Neuronal stem cell (in vitro differentiated cells): ENCODE data around the gene XKR8.

ENCODE experiments used
- DNase-seq: peaks from one replicate; pipeline ENCODE4 v3.0.0-alpha.2; 2013; ENCODE audit warnings: low spot score
- H2AFZ ChIP-seq: one replicate; pipeline ENCODE4 v1.6.1; 2013; ENCODE audit warnings: mild to moderate bottlenecking, low read length, inconsistent platforms
- H2AK5ac ChIP-seq: 2 replicates; pipeline ENCODE4 v1.6.1; 2013; ENCODE audit warnings: low read depth, mild to moderate bottlenecking, inconsistent platforms, low read length, moderate library complexity, mixed read lengths
- H2BK120ac ChIP-seq: 2 replicates; pipeline ENCODE4 v1.6.1; 2013; ENCODE audit warnings: low read depth, mild to moderate bottlenecking, inconsistent platforms, low read length, moderate library complexity, mixed read lengths
- H2BK12ac ChIP-seq: one replicate; pipeline ENCODE4 v1.6.1; 2013; ENCODE audit warnings: low read length, inconsistent platforms
- H2BK15ac ChIP-seq: 2 replicates; pipeline ENCODE4 v1.6.1; 2013; ENCODE audit warnings: mild to moderate bottlenecking, low read length, inconsistent platforms, mixed read lengths
- H2BK5ac ChIP-seq: one replicate; pipeline ENCODE4 v1.6.1; 2013; ENCODE audit warnings: inconsistent platforms, mild to moderate bottlenecking, low read length, moderate library complexity
- H3K14ac ChIP-seq: one replicate; pipeline ENCODE4 v1.6.1; 2013; ENCODE audit warnings: low read length, inconsistent platforms
- H3K18ac ChIP-seq: 2 replicates; pipeline ENCODE4 v1.6.1; 2013; ENCODE audit warnings: low read length, inconsistent platforms
- H3K23ac ChIP-seq: 2 replicates; pipeline ENCODE4 v1.6.1; 2013; ENCODE audit warnings: low read depth, mild to moderate bottlenecking, mixed read lengths, low read length, inconsistent platforms; ENCODE audit not compliant: poor library complexity
- H3K27ac ChIP-seq: replicated peaks from 3 replicates; pipeline ENCODE4 v1.5.1; 2013; ENCODE audit warnings: low read length, inconsistent platforms
- H3K27me3 ChIP-seq, 3 experiments: 2 replicates each; pipeline ENCODE4 v1.6.1; 2013; ENCODE audit warnings: low read length in 3 of 3, mild to moderate bottlenecking in 2 of 3, inconsistent platforms in 1 of 3, low read depth in 1 of 3, mixed read lengths in 1 of 3, moderate library complexity in 1 of 3; ENCODE audit not compliant: control insufficient read depth in 3 of 3, insufficient read depth in 3 of 3
- H3K36me3 ChIP-seq, 2 donors: replicated peaks in 1 of 2; 2 replicates each; pipeline ENCODE4 v1.6.1; 2013; ENCODE audit warnings: low read length in 2 of 2; ENCODE audit not compliant: control insufficient read depth in 2 of 2, insufficient read depth in 2 of 2
- H3K4ac ChIP-seq: 2 replicates; pipeline ENCODE4 v1.6.1; 2013; ENCODE audit warnings: inconsistent platforms, mild to moderate bottlenecking, low read length, moderate library complexity
- H3K4me1 ChIP-seq, 2 donors: 1 replicate in 1 of 2; 2 replicates in 1 of 2; pipeline ENCODE4 v1.6.1; 2013; ENCODE audit warnings: low read length in 2 of 2, low read depth in 1 of 2; ENCODE audit not compliant: control insufficient read depth in 2 of 2, insufficient read depth in 1 of 2
- H3K4me2 ChIP-seq: one replicate; pipeline ENCODE4 v1.6.1; 2013; ENCODE audit warnings: mild to moderate bottlenecking, low read length, inconsistent platforms; ENCODE audit not compliant: insufficient read depth, poor library complexity, severe bottlenecking
- H3K4me3 ChIP-seq, 2 donors: 2 replicates each; pipeline ENCODE4 v1.5.1; 2013; ENCODE audit warnings: low read length in 2 of 2, mild to moderate bottlenecking in 2 of 2, inconsistent platforms in 1 of 2, moderate library complexity in 1 of 2
- H3K79me1 ChIP-seq: one replicate; pipeline ENCODE4 v1.6.1; 2013; ENCODE audit warnings: low read depth, mild to moderate bottlenecking, inconsistent platforms, low read length, moderate library complexity
- H3K9ac ChIP-seq: one replicate; pipeline ENCODE4 v1.6.1; 2013; ENCODE audit warnings: mild to moderate bottlenecking, low read depth, low read length, inconsistent platforms; ENCODE audit not compliant: poor library complexity
- H3K9me3 ChIP-seq, 2 donors: replicated peaks in 1 of 2; 2 replicates each; pipeline versions ENCODE3 to v1.6.1; 2013; ENCODE audit warnings: low read length in 2 of 2, mild to moderate bottlenecking in 2 of 2, inconsistent platforms in 1 of 2, low read depth in 1 of 2, mixed read lengths in 1 of 2, moderate library complexity in 1 of 2; ENCODE audit not compliant: control insufficient read depth in 2 of 2, insufficient read depth in 1 of 2
- H4K8ac ChIP-seq: one replicate; pipeline ENCODE4 v1.6.1; 2013; ENCODE audit warnings: low read depth, mild to moderate bottlenecking, inconsistent platforms, low read length, moderate library complexity
- H4K91ac ChIP-seq: one replicate; pipeline ENCODE4 v1.6.1; 2013; ENCODE audit warnings: low read length, low read depth, mild to moderate bottlenecking, inconsistent platforms; ENCODE audit not compliant: poor library complexity
- WGBS, 2 donors: extraction: QIAGEN DNeasy Blood & Tissue Kit; methylation state at CpG; one replicate each; pipeline ENCODE4 v1.1.7; 2013; ENCODE audit warnings: missing lambda C conversion rate in 2 of 2, mixed read lengths in 1 of 2; ENCODE audit not compliant: insufficient read length in 2 of 2, insufficient replicate concordance in 1 of 2; ENCODE audit errors: extremely low coverage in 2 of 2; 5-methylcytosine and 5-hydroxymethylcytosine counted together

The XKR8 gene

DNA sequence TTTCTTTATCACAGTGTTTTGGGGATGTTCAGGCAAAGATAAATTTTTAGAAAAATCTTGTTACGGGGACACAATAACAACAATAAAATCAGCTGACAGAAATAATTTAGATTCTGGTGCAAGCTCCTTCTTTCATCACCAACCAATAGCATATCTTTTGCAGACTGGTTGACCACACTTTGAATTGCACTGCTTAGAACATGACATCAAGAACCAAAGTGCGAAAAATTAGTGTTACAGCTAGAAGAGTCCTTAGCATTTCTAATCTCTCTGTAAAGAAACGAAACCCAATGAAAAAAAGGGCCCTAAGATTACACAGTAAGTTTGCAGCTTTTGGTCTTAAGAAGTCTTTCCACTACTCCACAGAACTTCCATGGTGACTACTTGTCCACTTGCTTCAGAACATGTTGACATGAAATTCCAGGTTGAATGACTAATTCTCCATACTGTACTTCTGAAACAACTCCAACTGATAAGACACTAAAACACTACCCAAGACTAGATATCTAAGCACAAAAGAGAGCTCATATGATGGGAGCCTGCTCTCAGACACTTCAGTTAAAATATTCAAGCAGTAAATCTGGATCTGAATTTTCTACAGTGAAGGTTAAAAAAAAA is 31.3 kb downstream of the XKR8 start:
- no CpG with 5 or more reads among the region's 3 CpGs for whole genome bisulfite sequencing, 2 donors

DNA sequence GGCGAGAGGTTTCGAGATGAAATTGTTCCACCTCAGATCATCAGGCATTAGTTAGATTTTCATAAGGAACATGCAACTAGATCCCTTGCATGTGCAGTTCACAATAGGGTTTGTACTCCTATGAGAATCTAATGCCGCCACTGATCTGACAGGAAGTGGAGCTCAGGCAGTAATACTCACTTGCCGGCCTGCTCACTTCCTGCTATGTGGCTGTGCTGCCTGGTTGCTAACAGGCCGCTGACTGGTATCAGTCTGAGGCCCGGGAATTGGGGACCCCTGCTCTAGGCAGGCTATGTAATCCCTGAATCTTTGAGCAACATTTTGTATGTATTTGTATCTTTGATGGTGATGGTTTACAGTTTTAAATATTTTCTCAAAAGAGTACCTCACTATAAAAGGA is 32.5 kb downstream of the XKR8 start:
- H3K9ac ChIP-seq = no peak overlapping the region
- no peak overlapping the region for H3K18ac ChIP-seq
- no peak overlapping the region for H3K23ac ChIP-seq
- no peak overlapping the region for H2BK120ac ChIP-seq
- no peak overlapping the region for H3K4ac ChIP-seq
- H4K8ac ChIP-seq = no peak overlapping the region
- H3K79me1 ChIP-seq = peaks cover 1% of the 10 kb centered on the region
- H3K4me2 ChIP-seq = no peak overlapping the region
- peaks cover 27 to 98% of the 10 kb centered on the region in 2 donors for H3K36me3 ChIP-seq
- H3K27ac ChIP-seq = no peak overlapping the region
- H2BK5ac ChIP-seq = no peak overlapping the region
- DNase-seq = no peak
- no peak overlapping the region for H2AK5ac ChIP-seq
- no peak overlapping the region for H4K91ac ChIP-seq
- H3K14ac ChIP-seq = no peak overlapping the region
- H2AFZ ChIP-seq = no peak overlapping the region
- H3K27me3 ChIP-seq = no peaks in the 10 kb centered on the region
- no peak overlapping the region for H3K4me3 ChIP-seq
- H2BK12ac ChIP-seq = no peak overlapping the region
- no peak overlapping the region for H2BK15ac ChIP-seq
- WGBS, 2 donors = no CpG with 5 or more reads among the region's 6 CpGs
- peaks cover 0 to 2% of the 10 kb centered on the region in 2 donors for H3K4me1 ChIP-seq
- H3K9me3 ChIP-seq = no peaks in the 10 kb centered on the region

More for the DNA sequence above, 31.3 kb downstream of the XKR8 start:
- H3K14ac ChIP-seq = no peak overlapping the region
- H2BK120ac ChIP-seq = no peak overlapping the region
- H2AK5ac ChIP-seq = no peak overlapping the region
- no peak overlapping the region for H3K18ac ChIP-seq
- H3K4me2 ChIP-seq = no peak overlapping the region
- no peak overlapping the region for H4K8ac ChIP-seq
- H3K4ac ChIP-seq = no peak overlapping the region
- no peak overlapping the region for H4K91ac ChIP-seq
- no peaks in the 10 kb centered on the region for H3K9me3 ChIP-seq
- peaks cover 22 to 90% of the 10 kb centered on the region in 2 donors for H3K36me3 ChIP-seq
- H3K23ac ChIP-seq = no peak overlapping the region
- DNase-seq = no peak
- H3K79me1 ChIP-seq = peaks cover 1% of the 10 kb centered on the region
- no peak overlapping the region for H3K27ac ChIP-seq
- H3K27me3 ChIP-seq = no peaks in the 10 kb centered on the region
- H2AFZ ChIP-seq = no peak overlapping the region
- H2BK5ac ChIP-seq = no peak overlapping the region
- H3K4me1 ChIP-seq = peaks cover 0 to 2% of the 10 kb centered on the region in 2 donors
- H2BK12ac ChIP-seq = no peak overlapping the region
- H3K4me3 ChIP-seq = no peak overlapping the region
- H2BK15ac ChIP-seq = no peak overlapping the region
- H3K9ac ChIP-seq = no peak overlapping the region

- DNase-seq = no peak
- Histone ChIP-seq H3K79me1 (peaks cover 1% of the 10 kb centered on the region), H3K14ac (no peak overlapping the region), H3K36me3 (peaks cover 25 to 98% of the 10 kb centered on the region in 2 donors), H4K91ac (no peak overlapping the region), H3K9me3 (no peaks in the 10 kb centered on the region), H3K4me1 (peaks cover 0 to 2% of the 10 kb centered on the region in 2 donors), H3K27me3 (no peaks in the 10 kb centered on the region), H2BK5ac (no peak overlapping the region), H2AFZ (no peak overlapping the region), H3K4me2 (no peak overlapping the region), H3K4me3 (no peak overlapping the region), H2BK120ac (no peak overlapping the region), H3K4ac (no peak overlapping the region), H2AK5ac (no peak overlapping the region), H2BK12ac (no peak overlapping the region), H2BK15ac (no peak overlapping the region), H3K18ac (no peak overlapping the region), H3K23ac (no peak overlapping the region), H3K27ac (no peak overlapping the region), H4K8ac (no peak overlapping the region), H3K9ac (no peak overlapping the region)
- WGBS, 2 donors = no CpG with 5 or more reads among the region's 3 CpGs
These were observed 33.5 kb downstream of the XKR8 start for GRCh38 chr1:27993241-27993640.

DNA sequence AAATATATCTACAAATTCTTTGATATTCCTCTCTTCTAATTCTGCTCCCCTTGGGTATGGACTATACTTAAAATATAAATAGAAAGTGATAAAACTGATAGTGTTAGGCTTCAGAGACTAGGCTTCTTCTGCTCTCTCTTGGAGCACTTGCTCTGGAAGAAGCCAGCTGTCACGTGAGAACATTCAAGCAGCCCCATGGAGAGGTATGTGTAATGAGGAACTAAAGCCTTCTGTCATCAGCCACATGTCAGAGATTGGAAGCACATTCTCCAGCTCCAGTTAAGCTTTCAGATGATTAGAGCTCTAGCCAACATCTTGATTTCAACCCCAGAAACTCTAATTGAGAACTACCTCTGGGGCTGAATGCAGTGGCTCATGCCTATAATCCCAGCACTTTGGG is 34.3 kb downstream of the XKR8 start:
- Histone ChIP-seq H2BK5ac (no peak overlapping the region), H3K18ac (no peak overlapping the region), H3K4me3 (no peak overlapping the region), H4K91ac (no peak overlapping the region), H3K4me2 (no peak overlapping the region), H3K36me3 (peaks cover 24 to 98% of the 10 kb centered on the region in 2 donors), H3K9me3 (no peaks in the 10 kb centered on the region), H4K8ac (no peak overlapping the region), H2BK12ac (no peak overlapping the region), H3K14ac (no peak overlapping the region), H2BK15ac (no peak overlapping the region), H3K79me1 (peaks cover 1% of the 10 kb centered on the region), H2AFZ (no peak overlapping the region), H3K9ac (no peak overlapping the region), H3K4me1 (peaks cover 0 to 2% of the 10 kb centered on the region in 2 donors), H3K23ac (no peak overlapping the region), H3K27me3 (no peaks in the 10 kb centered on the region), H2AK5ac (no peak overlapping the region), H3K27ac (no peak overlapping the region), H2BK120ac (no peak overlapping the region), H3K4ac (no peak overlapping the region)
- WGBS, 2 donors = no CpG with 5 or more reads among the region's 1 CpG
- DNase-seq = no peak
